NCI-H1417 (cell line): ENCODE data around the gene GRWD1.

Experiments used
- DNase-seq, 3 experiments: peaks; one replicate each; lab custom pipeline; 2025; lab: John Stamatoyannopoulos, UW

Gene GRWD1

DNA sequence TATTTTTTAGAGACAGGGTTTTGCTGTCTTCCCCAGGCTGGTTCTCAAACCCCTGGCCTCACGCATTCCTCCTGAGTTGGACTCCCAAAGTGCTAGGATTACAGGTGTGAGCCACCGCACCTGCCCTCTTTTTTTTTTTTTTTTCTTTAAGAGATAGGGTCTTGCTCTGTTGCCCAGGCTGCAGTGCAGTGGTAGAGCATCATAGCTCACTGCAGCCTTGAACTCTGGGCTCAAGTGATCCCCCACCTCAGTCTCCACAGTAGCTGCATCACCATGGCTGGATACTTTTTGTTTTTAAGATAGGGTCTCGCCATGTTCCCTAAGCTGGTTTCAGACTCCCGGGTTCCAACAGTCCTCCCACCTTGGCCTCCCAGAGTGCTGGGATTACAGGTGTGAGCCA is 11.1 kb downstream of the GRWD1 start:
- no peak for DNase-seq

DNA sequence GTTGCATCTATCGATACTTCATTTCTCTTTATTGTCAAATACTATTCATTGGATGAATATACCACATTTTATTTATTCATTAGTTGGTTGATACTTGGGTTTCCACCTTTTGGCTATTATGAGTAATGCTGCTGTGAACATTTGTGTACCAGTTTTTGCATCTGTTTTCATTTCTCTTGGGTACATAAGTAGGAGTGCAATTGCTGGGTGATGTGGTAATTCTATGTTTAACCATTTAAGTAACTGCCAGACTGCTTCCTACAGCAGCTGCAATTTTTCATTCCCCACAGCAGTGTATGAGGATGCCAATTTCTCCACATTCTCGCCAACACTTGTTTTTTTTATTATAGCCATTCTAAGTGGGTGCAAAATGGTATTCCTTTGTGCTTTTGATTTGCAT is 12.2 kb downstream of the GRWD1 start:
- no peak for DNase-seq

DNA sequence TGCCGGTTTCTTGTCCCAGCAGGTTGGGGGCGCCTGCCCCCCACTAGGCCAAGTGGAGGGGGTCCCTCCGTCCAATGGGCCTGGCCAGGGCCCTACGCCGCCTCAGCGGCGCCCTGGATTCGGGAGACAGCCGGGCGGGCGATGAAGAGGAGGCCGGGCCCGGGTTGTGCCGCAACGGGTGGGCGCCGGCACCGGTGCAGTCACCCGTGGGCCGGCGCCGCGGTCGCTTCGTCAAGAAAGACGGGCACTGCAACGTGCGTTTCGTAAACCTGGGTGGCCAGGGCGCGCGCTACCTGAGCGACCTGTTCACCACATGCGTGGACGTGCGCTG is 15.8 kb downstream of the GRWD1 start:
- DNase-seq, result no peak

DNA sequence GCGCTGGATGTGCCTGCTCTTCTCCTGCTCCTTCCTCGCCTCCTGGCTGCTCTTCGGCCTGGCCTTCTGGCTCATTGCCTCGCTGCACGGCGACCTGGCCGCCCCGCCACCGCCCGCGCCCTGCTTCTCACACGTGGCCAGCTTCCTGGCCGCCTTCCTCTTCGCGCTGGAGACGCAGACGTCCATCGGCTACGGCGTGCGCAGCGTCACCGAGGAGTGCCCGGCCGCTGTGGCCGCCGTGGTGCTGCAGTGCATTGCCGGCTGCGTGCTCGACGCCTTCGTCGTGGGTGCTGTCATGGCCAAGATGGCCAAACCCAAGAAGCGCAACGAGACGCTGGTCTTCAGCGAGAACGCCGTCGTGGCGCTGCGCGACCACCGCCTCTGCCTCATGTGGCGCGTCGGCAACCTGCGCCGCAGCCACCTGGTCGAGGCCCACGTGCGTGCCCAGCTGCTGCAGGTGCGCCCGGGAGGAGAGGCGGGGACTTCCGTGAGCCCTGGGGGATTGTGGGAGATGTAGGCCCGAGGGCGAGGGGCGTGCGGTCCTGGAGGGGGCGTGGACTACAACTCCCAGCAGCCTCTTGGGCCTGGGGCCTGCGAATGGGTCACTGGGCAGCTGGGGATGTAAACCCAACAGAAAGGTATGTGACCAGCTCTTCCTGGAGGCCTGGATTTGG is 16.3 kb downstream of the GRWD1 start:
- peak in 1 of 3 experiments; percentile 4 for DNase-seq

DNA sequence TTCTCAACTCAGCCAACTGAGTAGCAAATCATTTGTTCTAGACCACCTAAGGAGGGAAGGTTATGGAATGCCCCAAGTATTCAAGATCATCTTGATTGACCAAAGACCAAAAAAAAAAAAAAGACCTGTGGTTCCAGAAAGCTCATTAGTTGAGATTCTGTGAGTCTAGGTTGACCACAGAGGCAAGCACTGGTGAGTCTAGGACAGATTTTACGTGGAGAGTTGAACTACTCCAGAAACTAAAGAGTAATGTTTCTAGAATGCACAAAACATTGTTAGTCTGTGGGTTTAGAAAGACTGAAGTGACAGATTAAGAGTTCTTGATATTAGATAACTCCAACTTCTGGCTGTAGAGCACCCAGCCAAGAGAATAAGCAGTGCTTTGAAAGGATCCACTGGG is 19.4 kb downstream of the GRWD1 start:
- DNase-seq, result no peak

DNA sequence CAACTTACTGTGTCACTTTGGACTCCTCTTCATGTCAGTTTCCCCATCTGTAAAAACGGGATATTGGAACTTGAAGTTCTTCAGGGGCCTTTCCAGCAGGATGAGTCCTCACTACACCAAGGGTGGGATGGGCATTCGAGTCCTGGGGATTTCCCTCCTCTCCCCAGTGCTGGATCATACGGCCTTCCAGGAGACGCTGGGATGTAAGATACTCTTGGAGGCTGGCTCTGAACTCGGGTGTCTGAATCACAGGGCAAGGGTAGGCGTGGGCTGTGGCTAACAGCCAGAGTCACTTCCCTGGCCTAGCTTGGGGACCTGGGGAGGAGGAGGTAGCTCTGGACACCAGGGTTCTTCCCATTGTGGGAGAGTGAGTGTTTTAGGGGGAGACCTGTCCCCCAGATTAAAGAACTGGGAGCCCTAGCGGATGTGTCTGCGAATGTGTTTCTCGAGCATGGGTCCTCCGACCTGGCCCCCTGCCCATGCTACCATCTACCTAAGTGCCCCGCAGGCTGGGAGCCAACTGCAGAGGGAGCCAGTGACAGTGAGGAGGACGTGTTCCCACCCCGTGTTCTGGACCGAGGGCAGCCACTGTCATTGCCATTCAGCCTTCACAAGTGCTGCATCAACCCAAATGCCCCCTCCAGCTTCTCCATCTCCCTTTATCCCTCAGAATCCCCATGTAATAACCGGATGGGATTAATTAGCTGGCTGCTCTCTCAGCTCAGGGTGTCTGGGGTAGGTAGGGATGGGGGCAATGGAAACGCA is 21.0 kb downstream of the GRWD1 start:
- DNase-seq, result no peak

DNA sequence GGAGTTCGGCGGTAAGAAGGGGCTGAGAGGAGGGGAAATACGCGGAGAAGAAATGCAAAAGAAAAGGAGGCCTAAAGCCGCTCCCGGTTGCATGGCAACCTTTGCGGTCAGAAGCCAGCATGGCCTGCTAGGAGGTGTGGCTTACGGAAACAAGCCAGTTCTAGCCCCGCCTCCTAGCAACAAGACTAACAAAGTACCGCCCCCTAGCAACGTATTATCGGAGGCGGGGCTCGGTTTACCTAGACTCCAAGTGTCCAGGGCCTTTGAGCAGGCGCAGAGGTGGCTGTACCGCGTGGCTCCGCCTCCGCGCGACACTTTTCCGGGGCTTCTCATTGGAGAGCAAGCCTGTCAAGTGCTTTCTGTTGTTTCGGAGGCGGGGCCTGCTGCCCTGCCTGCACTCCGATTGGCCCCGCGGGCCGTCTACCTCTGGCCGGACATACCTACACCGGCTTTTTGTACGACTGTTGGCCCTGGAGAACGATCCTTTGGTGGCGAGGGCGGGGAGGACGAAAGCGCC is 23.0 kb downstream of the GRWD1 start:
- DNase-seq, result peak; percentile 100

DNA sequence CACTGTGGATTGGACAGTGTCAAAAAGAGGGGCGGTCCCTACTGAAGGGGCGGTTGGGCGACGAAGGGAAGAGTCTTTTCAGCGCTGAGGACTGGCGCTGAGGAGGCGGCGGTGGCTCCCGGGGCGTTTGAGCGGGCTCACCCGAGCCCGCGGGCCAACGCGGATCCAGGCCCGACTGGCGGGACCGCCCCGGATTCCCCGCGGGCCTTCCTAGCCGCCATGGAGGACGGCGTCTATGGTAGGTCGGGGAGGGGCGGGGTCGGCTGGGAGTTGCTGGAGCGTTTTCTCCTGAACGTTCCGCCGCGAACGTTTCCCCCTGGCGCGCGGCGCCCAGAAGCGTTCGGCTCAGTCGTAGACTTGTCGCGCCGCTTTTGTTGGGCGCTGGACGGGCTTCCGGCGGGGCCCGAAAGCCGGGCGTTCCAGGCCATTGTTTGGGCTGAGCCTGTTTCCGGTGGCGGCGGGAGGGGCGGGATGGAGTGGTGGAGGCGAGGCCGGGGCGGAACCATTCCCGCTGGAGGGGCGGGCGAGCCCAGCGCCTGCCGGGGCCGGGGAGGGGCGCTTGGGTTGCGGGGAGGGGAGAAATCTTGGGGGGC is 23.6 kb downstream of the GRWD1 start, which contains the start of gene CYTH2:
TSS of gene CYTH2 (plus strand) at position 81 of the 593 bp plus-strand sequence. CDS start at position 220, 139 bp downstream.
- DNase-seq, result peak; percentile 73 to 83 (median 81)

DNA sequence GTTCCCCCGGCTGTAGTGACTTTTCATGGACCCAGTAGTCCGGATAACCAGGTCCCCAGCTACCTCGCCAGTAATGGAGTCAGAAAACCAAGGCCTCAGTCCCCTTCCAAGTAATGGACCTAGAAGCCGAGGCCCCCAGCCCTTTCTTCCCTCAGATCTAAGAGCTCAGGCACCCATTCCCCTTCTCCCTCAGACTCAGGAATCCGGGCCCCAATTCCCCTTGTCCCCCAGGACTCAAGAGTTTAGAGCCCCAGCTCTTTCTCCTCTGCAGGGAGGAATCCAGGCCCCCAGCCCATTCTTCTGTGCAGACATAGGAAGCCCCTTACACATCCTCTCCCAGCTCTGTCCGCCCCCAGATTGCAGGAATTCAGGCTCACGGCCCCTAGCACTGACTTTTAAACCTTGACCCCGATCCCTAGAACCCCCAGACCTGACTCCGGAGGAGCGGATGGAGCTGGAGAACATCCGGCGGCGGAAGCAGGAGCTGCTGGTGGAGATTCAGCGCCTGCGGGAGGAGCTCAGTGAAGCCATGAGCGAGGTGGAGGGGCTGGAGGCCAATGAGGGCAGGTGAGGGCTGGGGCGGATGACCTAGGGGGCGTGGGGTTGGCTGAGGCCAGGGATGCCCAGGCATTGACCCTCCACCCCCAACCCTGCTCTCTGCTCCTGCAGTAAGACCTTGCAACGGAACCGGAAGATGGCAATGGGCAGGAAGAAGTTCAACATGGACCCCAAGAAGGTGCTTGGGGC is 24.3 kb downstream of the GRWD1 start:
- no peak for DNase-seq

DNA sequence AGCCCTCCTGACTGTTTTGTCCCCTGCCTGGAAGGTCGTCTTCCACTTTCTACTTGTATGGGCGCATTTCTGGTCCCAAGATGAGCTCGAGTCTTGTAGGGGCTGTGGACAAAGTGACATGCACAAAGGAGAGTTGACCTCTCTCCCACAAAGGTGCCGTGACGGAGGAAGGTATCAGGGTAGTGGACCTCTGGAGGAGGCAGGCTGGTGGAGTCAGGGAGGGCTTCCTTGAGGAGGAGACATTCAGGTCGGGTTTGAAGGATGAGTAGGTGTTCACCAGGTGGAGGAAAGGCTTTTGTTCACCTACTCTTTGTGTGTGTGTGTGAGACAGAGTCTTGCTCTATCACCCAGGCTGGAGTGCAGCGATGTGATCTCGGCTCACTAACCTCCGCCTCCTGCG is 25.1 kb downstream of the GRWD1 start:
- DNase-seq, result no peak

DNA sequence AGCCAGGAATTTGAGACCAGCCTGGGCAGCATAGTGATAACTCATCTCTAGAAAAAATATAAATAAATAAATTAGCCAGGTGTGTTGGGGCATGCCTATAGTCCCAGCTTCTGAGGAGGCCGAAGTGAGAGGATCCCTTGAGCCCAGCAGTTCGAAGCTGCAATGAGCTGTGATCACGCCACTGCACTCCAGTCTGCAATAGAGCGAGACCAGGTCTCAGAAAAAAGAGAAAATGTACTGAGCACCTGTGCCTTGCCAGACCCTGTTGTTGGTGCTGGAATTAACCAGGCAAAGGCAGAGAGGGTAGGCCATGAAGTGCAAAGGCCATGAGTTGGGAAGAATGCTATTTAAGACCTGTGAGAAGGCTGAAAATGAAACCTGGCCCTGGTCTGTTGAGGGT is 26.1 kb downstream of the GRWD1 start:
- DNase-seq, result peak in 1 of 3 experiments; percentile 72

DNA sequence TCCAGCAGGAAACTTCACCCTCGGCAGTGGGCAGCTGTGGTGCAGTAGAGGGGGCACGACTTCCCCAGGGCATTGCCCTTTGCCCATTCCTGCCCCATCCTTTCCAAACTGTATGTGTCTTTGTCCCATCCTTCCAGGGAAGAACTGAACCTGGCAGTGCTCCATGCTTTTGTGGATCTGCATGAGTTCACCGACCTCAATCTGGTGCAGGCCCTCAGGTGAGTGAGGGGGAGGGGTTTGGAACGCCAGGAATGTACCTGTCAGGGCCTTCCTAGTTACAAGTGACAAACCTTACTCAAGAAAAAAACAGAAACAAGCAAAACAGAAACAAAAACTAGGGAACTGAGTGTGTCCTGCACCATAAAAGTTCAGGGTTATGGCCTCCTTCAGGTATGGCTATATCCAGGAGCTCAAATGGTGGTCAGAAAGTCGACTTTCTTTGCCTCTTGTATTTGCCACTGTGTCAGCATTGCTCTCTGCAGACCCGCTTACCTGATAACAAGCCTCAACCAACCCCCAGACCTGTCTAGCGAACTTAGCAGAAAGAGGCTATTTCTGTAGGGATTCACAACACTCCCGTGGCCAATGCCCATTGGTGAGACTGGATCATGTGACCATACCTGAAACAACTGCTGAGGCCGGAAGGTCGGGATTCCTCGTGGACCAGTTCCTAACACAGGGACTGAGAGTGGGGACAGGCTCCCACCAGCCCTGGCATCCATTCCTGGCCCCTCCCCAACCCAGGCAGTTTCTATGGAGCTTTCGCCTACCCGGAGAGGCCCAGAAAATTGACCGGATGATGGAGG is 27.6 kb downstream of the GRWD1 start:
- no peak for DNase-seq

DNA sequence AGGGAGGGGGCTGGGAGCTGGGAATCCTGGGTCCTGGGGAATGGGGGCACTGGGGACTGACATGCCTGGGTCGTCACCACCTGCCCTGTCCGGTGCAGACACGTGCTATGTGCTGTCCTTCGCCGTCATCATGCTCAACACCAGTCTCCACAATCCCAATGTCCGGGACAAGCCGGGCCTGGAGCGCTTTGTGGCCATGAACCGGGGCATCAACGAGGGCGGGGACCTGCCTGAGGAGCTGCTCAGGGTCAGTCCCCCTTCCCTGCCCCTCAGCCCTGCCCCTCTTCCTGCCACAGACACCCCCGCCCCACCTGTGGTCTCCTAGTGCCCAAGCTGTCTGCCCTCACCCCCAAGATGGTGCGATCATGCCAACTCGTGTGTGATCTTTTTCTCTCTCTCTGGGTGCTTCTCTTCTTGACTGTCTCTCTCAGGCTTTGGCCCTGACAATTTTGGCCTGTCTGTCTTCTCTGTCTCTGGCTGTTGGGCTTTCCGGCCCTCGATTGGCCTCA is 28.4 kb downstream of the GRWD1 start:
- no peak for DNase-seq

DNA sequence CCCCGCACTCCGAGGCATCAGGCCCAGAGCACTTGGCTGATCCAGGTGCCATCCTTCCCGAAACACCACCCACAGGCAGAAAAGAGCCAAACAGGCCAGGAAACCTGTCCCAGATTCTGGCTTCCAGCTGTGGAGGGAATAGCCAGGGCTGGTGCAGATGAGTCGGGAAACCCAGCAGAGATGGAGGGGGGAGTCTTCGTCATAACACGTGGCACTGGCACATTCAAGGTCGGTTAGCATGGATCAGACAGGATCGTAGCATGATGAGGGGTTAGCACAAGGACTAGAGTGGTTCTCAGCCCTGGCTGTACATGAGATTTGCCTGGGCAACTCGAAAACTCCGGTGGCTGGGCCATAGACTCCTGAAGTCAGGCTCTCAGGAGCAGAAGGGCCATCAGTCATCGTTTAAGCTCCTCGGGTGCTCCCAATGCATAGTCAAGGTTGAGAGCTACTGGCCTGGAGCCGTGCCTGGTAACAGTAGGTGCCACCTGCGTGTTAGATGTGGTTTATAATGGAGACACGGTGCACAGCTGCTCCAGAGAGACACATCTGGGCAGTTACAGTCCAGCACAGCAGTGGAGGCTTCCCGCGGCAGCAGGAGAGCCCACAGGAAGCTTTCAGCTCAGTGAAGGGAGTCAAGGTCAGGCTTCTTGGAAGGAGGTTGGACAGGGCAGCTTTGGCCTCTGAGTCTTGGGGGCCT is 29.7 kb downstream of the GRWD1 start:
- DNase-seq, result no peak

DNA sequence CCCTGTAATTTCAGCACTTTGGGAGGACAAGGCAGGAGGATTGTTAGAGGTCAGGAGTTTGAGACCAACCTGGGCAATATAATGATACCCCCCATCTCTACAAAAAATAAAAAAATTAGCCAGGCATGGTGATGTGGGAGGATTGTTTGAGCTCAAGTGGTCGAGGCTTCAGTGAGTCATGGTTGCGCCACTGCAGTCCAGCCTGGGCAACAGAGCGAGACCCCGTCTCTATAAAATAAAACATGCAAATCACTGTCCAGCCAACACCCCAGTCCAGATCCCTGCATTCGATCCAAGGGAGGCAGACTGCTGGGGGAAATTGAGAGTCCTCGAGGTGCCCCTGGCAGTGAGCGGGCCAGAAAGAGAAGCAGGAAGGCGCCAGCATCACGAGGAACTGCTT is 30.4 kb downstream of the GRWD1 start:
- DNase-seq, result no peak

DNA sequence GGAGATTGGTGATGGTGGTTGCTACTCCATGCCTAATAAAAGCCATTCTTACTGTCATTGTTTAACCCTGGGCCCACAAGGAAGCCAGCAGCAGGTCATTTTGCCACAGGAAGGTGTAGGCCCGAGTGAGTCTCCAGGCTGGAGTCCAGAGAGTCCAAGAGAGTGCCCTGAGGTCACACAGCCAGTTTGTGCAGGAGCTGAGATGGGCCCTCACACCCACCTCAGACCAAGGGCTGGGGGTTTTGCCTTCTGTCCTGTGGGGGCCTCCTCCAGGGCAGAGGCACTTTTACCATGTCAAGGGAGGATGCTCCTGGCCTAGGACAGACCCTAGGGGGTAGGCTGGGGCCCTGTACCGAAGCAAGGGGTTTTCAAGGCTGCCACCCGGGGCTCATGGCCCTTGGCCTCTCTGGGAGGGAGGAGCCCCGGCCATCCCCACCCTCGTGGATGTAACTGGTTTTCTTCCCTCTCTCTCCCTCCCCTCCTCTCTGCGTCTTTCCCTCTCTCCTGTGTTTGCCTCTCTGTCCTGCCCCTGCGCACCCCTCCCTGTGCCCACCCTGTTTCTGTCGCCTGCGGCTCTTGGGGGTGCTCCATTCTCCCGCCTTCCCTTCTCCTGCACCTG is 31.4 kb downstream of the GRWD1 start:
- no peak for DNase-seq

DNA sequence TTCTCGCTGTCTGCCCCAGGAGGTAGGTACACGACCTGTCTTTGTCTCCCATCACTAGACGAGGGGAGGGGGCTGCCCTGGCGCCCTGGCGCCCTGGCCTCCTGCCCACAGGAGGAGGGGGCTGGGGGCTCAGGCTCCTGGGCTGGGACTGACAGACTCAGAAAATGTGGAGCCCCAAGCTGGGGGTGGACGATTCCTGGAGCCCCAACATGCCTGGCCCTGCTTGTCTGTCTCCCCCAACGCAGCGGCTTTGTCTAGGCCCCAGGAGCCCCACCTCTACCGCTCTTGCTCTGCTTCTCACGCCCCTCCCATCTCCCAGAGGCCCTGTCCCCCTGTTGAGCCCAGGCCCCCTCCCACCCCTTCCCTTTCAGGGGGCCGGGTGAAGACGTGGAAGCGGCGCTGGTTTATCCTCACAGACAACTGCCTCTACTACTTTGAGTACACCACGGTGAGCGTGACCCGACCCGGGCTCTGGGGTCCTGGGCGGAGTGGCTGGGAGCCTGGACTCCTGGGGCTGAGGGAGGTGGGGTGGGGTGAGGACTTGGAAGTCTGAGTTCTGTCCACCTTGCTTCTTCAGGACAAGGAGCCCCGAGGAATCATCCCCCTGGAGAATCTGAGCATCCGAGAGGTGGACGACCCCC is 32.0 kb downstream of the GRWD1 start:
- DNase-seq, result no peak

DNA sequence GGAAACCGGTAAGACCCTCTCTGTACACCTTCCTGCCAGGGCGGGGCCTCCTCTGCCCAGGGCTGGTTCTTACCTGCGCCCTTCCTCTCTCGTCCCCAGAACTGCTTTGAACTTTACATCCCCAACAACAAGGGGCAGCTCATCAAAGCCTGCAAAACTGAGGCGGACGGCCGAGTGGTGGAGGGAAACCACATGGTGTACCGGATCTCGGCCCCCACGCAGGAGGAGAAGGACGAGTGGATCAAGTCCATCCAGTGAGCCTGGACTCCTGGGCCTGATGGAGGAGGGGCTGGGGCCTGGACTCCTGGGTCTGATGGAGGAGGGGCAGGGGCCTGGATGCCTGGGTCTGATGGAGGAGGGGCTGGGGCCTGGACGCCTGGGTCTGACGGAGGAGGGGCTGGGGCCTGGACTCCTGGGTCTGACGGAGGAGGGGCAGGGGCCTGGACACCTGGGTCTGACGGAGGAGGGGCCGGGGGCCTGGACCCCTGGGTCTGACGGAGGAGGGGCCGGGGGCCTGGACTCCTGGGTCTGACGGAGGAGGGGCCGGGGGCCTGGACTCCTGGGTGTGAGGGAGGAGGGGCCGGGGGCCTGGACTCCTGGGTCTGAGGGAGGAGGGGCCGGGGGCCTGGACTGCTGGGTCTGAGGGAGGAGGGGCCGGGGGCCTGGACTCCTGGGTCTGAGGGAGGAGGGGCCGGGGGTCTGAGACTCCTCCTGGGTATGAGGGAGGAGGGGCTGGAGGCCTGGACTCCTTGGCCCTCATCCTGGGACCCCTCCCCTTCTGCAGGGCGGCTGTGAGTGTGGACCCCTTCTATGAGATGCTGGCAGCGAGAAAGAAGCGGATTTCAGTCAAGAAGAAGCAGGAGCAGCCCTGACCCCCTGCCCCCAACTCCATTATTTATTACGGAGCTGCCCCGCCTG is 32.8 kb downstream of the GRWD1 start:
- DNase-seq, result no peak

DNA sequence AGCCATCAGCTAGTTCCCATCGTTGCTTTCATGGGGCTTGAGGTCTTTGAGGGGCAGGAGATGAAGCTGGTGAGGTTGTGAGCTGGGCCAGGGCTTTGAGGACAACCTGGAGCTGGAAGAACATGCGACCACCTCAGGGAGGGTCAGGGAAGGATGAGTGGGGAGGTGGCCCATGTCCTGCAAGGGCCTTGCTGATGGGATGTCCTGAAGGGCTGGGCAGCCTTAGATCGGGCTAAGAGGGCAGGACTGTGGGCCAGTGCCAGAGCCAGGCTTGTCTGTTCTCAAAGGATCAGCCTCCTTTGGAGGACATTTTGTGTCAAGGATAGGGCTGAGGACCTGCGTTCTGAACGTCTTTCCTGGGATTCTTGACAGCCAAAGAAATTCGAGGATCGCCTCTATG is 33.9 kb downstream of the GRWD1 start:
- no peak for DNase-seq
